Neuron (in vitro differentiated cells): ENCODE data around the gene CARHSP1.
"Not testable (repeated sequence)": the region's sequence is repeated elsewhere in the genome, so short reads cannot be mapped to it uniquely, and the experiment has no call there.

Experiments
- H2AFZ ChIP-seq: one replicate; pipeline ENCODE4 v1.6.1; 2013; ENCODE audit warnings: low read depth, mild to moderate bottlenecking, inconsistent platforms, low read length, moderate library complexity
- H3K27me3 ChIP-seq: one replicate; pipeline ENCODE4 v1.6.1; 2013; ENCODE audit warnings: low read length; ENCODE audit not compliant: insufficient read depth
- H3K36me3 ChIP-seq: one replicate; pipeline ENCODE4 v1.6.1; 2013; ENCODE audit warnings: low read length; ENCODE audit not compliant: insufficient read depth
- H3K4me1 ChIP-seq: one replicate; pipeline ENCODE4 v1.6.1; 2013; ENCODE audit warnings: low read length; ENCODE audit not compliant: insufficient read depth
- H3K4me3 ChIP-seq: 2 replicates; pipeline ENCODE4 v1.5.1; 2013; ENCODE audit warnings: mild to moderate bottlenecking, low read length, moderate library complexity
- H3K9me3 ChIP-seq: one replicate; pipeline ENCODE4 v1.6.1; 2013; ENCODE audit warnings: low read length

Gene CARHSP1

GRCh38 chr16:8850279-8850885 is 18.4 kb downstream of the CARHSP1 start:
- Histone ChIP-seq H3K36me3 (peaks cover 61% of the 10 kb centered on the region), H3K4me1 (peaks cover 19% of the 10 kb centered on the region), H3K27me3 (no peaks in the 10 kb centered on the region)

GRCh38 chr16:8849411-8850011 is 19.3 kb downstream of the CARHSP1 start:
- Histone ChIP-seq H3K9me3 (no peaks in the 10 kb centered on the region), H3K4me1 (peaks cover 19% of the 10 kb centered on the region), H2AFZ (no peak overlapping the region), H3K36me3 (peaks cover 54% of the 10 kb centered on the region), H3K27me3 (no peaks in the 10 kb centered on the region), H3K4me3 (no peak overlapping the region)

More at GRCh38 chr16:8850279-8850885, 18.4 kb downstream of the CARHSP1 start:
- Histone ChIP-seq H2AFZ (no peak overlapping the region), H3K9me3 (no peaks in the 10 kb centered on the region), H3K4me3 (no peak overlapping the region)

- Histone ChIP-seq H3K27me3 (no peaks in the 10 kb centered on the region), H3K4me3 (no peak overlapping the region), H3K36me3 (peaks cover 49% of the 10 kb centered on the region), H2AFZ (no peak overlapping the region), H3K4me1 (peaks cover 19% of the 10 kb centered on the region), H3K9me3 (no peaks in the 10 kb centered on the region)
Observed at GRCh38 chr16:8848939-8849391, 19.8 kb downstream of the CARHSP1 start.

- H3K27me3 ChIP-seq = no peaks in the 10 kb centered on the region
- peaks cover 49% of the 10 kb centered on the region for H3K36me3 ChIP-seq
- H3K4me3 ChIP-seq = no peak overlapping the region
- H3K4me1 ChIP-seq = peaks cover 14% of the 10 kb centered on the region
- no peak overlapping the region for H2AFZ ChIP-seq
- no peaks in the 10 kb centered on the region for H3K9me3 ChIP-seq
Observed at GRCh38 chr16:8848231-8848938, 20.4 kb downstream of the CARHSP1 start.

GRCh38 chr16:8847623-8848022 is 21.2 kb downstream of the CARHSP1 start:
- Histone ChIP-seq H2AFZ (no peak overlapping the region), H3K4me3 (no peak overlapping the region), H3K36me3 (peaks cover 49% of the 10 kb centered on the region), H3K4me1 (peaks cover 6% of the 10 kb centered on the region), H3K9me3 (no peaks in the 10 kb centered on the region), H3K27me3 (no peaks in the 10 kb centered on the region)

- peaks cover 45% of the 10 kb centered on the region for H3K36me3 ChIP-seq
- no peak overlapping the region for H3K4me3 ChIP-seq
- no peaks in the 10 kb centered on the region for H3K27me3 ChIP-seq
Observed at GRCh38 chr16:8847145-8847544, 21.7 kb downstream of the CARHSP1 start.

GRCh38 chr16:8846401-8846932 is 22.3 kb downstream of the CARHSP1 start:
- Histone ChIP-seq H3K36me3 (peaks cover 40% of the 10 kb centered on the region), H3K27me3 (no peaks in the 10 kb centered on the region), H3K4me1 (no peaks in the 10 kb centered on the region), H2AFZ (no peak overlapping the region), H3K4me3 (no peak overlapping the region), H3K9me3 (no peaks in the 10 kb centered on the region)

More at GRCh38 chr16:8847145-8847544, 21.7 kb downstream of the CARHSP1 start:
- Histone ChIP-seq H3K9me3 (no peaks in the 10 kb centered on the region), H3K4me1 (peaks cover 2% of the 10 kb centered on the region), H2AFZ (no peak overlapping the region)

- Histone ChIP-seq H3K36me3 (peaks cover 37% of the 10 kb centered on the region), H3K27me3 (no peaks in the 10 kb centered on the region)
Observed at GRCh38 chr16:8845699-8846298, 23.0 kb downstream of the CARHSP1 start.

GRCh38 chr16:8843296-8843695 is 25.5 kb downstream of the CARHSP1 start:
- peaks cover 12% of the 10 kb centered on the region for H3K36me3 ChIP-seq
- not testable (repeated sequence) for H2AFZ ChIP-seq, H3K4me1 ChIP-seq, H3K27me3 ChIP-seq, H3K4me3 ChIP-seq, H3K9me3 ChIP-seq

More at GRCh38 chr16:8845699-8846298, 23.0 kb downstream of the CARHSP1 start:
- Histone ChIP-seq H3K4me3 (no peak overlapping the region), H2AFZ (no peak overlapping the region), H3K4me1 (no peaks in the 10 kb centered on the region), H3K9me3 (no peaks in the 10 kb centered on the region)

- H3K4me3 ChIP-seq, H3K36me3 ChIP-seq, H3K27me3 ChIP-seq, H2AFZ ChIP-seq, H3K4me1 ChIP-seq, H3K9me3 ChIP-seq: not testable (repeated sequence)
Observed at GRCh38 chr16:8842016-8842415, 26.8 kb downstream of the CARHSP1 start.

- not testable (repeated sequence) for H2AFZ ChIP-seq, H3K4me3 ChIP-seq, H3K4me1 ChIP-seq, H3K27me3 ChIP-seq, H3K9me3 ChIP-seq, H3K36me3 ChIP-seq
Observed at GRCh38 chr16:8837594-8837993, 31.2 kb downstream of the CARHSP1 start.

GRCh38 chr16:8836797-8837196 is 32.0 kb downstream of the CARHSP1 start:
- not testable (repeated sequence) for H3K9me3 ChIP-seq, H3K4me3 ChIP-seq, H2AFZ ChIP-seq, H3K27me3 ChIP-seq, H3K4me1 ChIP-seq, H3K36me3 ChIP-seq

GRCh38 chr16:8832717-8833105 is 36.1 kb downstream of the CARHSP1 start:
- no peak overlapping the region for H3K4me3 ChIP-seq
- H3K36me3 ChIP-seq = peaks cover 13% of the 10 kb centered on the region
- H2AFZ ChIP-seq = no peak overlapping the region
- H3K27me3 ChIP-seq = no peaks in the 10 kb centered on the region
- H3K4me1 ChIP-seq = peaks cover 15% of the 10 kb centered on the region
- no peaks in the 10 kb centered on the region for H3K9me3 ChIP-seq
